Testis (tissue), 2 donors: ENCODE results near the gene ASB1.

ENCODE experiments used
- POLR2A ChIP-seq: fragments of 450-650 bp; IDR thresholded peaks from one replicate; pipeline ENCODE4 v1.6.1; 2017; ENCODE audit warnings: antibody characterized with exemption, mild to moderate bottlenecking, moderate library complexity
- TF ChIP-seq, protein P1 (sequence below), 3 experiments: fragments of 450-650 bp in 2 of 3; fragments of 200-600 bp in 1 of 3; sonication (generic) in 1 of 3; IDR thresholded peaks; one replicate each; pipeline ENCODE4 v1.5.1; 2016 to 2019; ENCODE audit warnings: antibody characterized with exemption in 3 of 3, mild to moderate bottlenecking in 2 of 3, moderate library complexity in 1 of 3

DNA sequence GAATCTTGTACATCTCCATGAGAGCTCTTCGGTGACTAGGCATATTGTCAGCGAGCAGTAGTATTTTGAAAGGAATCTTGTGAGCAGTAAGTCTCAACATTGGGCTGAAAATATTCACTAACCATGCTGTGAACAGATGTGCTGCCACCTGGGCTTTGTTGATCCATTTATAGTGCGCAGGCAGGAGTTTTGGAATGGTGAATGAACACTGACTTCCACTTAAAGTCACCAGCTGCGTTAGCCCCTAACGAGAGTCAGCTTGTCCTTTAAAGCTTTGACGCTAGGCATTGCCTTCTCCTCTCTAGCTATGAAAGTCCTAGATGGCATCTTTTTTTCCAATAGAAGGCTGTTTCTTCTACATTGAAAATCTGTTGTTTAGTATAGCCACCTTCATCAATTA is 4.1 kb downstream of the ASB1 start:
- TF ChIP-seq, protein P1, sequence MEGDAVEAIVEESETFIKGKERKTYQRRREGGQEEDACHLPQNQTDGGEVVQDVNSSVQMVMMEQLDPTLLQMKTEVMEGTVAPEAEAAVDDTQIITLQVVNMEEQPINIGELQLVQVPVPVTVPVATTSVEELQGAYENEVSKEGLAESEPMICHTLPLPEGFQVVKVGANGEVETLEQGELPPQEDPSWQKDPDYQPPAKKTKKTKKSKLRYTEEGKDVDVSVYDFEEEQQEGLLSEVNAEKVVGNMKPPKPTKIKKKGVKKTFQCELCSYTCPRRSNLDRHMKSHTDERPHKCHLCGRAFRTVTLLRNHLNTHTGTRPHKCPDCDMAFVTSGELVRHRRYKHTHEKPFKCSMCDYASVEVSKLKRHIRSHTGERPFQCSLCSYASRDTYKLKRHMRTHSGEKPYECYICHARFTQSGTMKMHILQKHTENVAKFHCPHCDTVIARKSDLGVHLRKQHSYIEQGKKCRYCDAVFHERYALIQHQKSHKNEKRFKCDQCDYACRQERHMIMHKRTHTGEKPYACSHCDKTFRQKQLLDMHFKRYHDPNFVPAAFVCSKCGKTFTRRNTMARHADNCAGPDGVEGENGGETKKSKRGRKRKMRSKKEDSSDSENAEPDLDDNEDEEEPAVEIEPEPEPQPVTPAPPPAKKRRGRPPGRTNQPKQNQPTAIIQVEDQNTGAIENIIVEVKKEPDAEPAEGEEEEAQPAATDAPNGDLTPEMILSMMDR (IDR thresholded peaks at IDR 0.05), result no peak
- TF ChIP-seq POLR2A, result no peak
